NCI-H526 treated with DMSO at 0.1 percent for 48 hours (cell line): ENCODE data around the gene TMEM255B.
A peak's percentile ranks its signal among the peaks of the same experiment; 100 is the strongest.

Experiments
- DNase-seq: peaks from one replicate; lab custom pipeline; 2025; lab: John Stamatoyannopoulos, UW

Gene TMEM255B

DNA sequence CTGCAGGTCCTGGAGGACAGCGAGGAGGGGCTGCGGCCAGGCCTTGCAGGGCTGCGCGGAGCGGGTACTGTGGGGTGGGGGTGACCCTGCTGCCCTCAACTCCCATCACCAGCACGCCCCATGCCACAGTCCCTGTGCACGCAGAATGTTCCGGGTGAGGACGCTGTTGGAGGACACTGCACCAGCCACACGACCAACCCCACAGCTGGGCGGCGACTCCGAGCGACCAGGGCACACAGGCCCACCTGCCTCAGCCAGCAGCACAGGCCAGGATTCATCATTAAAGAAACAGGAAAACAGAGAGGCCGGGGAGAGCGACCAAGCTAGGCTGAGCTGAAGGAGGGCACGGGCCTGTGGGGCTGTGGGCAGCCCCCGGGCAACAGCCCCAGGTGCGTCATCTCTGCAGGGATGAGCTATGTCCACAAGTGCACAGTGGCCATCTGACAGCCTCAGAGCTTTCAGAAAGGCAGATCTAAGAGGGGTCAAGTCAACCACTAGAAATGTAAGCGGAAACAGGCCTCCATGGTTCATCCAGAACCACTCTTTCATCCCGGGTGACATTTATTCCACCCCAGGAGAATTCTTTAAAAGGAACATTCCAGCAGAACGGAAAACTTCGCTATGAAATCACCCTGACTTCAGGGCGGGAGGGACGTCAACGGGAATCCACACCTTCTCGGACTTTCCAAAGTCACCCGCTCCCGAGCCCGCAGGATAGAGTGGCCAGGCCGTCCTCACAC lies 103.3 kb downstream of the TMEM255B start:
- DNase-seq, result no peak

DNA sequence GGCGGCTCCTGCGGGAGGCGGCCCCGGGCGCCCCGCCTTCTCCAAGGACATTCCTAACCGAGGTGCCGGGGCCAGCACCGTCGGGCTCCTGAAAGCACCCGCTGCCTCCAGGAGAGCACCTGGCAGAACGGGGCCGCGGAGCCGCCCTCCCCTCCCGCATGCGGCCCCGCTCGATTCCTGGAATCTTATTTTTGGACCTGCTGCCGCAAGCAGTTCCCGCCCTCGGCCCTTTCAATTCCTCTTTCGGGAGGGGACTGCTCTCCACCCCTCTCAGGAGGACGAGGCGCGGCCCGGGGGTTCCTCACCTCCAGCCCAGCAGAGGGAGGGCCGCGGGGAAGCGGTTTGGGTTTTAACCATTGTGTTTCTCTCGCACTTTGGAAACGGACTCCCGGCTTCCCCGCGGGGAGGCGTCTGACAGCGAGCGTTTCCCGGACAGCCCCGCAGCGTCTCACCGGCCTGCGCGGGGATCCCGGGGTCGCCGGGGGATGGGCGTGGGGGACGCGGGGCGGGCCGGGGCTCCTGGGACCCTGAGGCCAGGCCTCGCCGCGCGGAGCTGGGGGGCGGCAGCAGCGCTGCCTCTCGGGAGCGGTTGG lies 104.0 kb downstream of the TMEM255B start:
- peak; percentile 56 for DNase-seq

DNA sequence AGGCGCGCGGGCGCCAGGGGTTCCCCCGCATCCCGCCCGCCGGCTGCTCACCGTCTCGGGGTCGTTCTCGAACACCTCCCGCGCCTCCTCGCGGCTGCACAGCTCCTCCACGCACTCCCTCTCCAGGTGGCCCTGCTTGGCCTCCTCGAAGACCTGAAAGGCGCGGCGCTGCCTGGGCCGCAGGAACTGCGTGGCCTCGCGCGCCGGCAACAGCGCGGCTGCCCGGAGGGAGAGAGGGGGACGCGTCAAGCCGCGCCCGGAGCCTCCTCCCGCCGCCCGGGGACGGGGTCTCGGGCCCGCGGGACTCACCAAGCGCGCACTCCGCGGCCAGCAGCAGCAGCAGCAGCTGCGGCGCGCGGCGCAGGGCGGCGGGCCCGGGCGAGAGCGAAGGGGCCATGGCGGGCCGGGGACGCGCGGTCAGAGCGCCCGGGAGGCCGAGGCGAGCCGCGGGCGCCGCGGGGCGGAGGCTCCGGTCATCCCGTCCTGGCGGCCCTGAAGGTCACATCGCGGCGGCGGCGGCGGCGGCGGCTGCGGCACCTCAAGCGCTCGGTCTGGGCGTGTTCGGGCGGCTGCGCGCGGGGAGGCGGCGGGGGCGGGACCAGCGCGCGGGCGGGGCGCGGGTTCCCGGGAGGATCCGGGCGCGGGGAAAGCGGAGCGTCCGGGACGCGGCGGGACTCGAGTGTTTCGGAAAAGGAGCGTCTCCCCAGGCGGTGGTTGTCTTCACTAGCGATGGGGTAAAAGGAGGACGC lies 104.7 kb downstream of the TMEM255B start, which contains the start of gene GAS6:
TSS of gene GAS6 (minus strand) at position 553 of the 749 bp plus-strand sequence. CDS start at position 397, 156 bp downstream.
- peak; percentile 32 for DNase-seq

DNA sequence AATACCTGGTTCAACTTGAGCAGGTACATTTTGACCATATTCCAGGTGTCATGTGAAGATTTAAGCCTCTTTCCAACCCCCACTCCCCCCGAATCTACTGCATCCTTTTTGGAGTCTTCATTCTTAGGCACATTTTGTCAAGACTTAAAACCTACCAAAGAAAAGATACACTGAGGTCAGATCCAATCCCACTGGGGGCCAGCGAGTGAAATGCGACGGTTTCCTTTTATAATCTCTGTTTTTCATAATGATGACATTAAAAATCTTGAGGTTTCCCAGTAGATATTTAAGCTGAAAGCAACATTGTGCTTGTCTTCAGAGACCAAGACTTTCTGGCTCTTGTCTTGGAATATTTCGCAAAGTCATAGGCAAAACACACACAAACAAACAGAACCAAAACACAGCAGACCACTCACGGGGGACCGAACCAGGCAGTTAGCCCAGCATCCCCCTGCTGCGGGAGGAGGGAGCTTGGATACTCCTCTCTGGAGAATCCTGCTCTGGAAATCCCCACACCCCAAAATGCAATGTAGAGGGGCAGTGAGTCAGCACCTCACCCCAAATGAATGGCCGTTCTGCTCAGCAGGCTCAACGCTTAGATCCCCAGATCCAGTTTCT lies 105.4 kb downstream of the TMEM255B start:
- DNase-seq, result no peak

DNA sequence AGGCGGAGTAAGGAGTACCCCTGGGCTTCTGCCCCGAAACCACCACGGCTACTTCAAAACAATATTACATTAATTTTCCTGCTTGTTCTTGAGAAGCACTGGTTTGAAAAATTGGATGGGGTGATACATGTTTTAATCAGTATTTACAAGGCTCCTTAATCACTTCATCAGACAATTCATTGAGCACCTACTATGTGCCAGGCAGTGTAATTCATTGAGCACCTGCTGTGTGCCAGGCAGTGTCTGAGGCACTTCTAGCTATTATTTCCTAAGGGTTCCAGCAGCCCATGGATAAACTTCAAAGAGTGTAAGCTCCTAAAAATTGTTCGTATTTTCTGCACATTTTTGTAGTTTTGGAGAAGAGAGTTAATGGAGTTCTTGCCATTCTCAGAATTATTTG lies 106.4 kb downstream of the TMEM255B start:
- DNase-seq, result no peak
